GM23248 (cell line): ENCODE results near the gene FAM13B. TPM values are rescaled to one million over a fixed set of nuclear protein-coding genes. Genes with fewer than 3 reads are reported as not detected.

Source experiments
- DNase-seq: peaks from one replicate; pipeline ENCODE4 v3.0.0-alpha.2; 2015
- H2AFZ ChIP-seq: fragments of 200-600 bp; sonication (generic); 2 replicates; pipeline ENCODE4 v1.6.1; 2016; ENCODE audit warnings: antibody characterized with exemption
- H3F3A ChIP-seq: fragments of 200-600 bp; sonication (generic); 2 replicates; pipeline ENCODE4 v1.6.1; 2016; ENCODE audit warnings: mild to moderate bottlenecking, antibody characterized with exemption, mixed run types; ENCODE audit not compliant: insufficient read depth
- H3K27ac ChIP-seq: fragments of 200-600 bp; sonication (generic); 2 replicates; pipeline ENCODE4 v1.5.1; 2016; ENCODE audit warnings: mild to moderate bottlenecking
- H3K27me3 ChIP-seq: fragments of 200-600 bp; sonication (generic); replicated peaks from 2 replicates; pipeline ENCODE4 v1.6.1; 2016; ENCODE audit warnings: mild to moderate bottlenecking; ENCODE audit not compliant: insufficient read depth
- H3K36me3 ChIP-seq: fragments of 200-600 bp; sonication (generic); 2 replicates; pipeline ENCODE4 v1.6.1; 2016; ENCODE audit warnings: low read depth, mild to moderate bottlenecking
- H3K4me1 ChIP-seq: fragments of 200-600 bp; sonication (generic); 2 replicates; pipeline ENCODE4 v1.6.1; 2016; ENCODE audit warnings: mild to moderate bottlenecking; ENCODE audit not compliant: insufficient read depth
- H3K4me2 ChIP-seq: fragments of 200-600 bp; sonication (generic); one replicate; pipeline ENCODE4 v1.6.1; 2016; ENCODE audit warnings: mild to moderate bottlenecking; ENCODE audit not compliant: unreplicated experiment
- H3K4me3 ChIP-seq: fragments of 200-600 bp; sonication (generic); 2 replicates; pipeline ENCODE4 v1.5.1; 2016; ENCODE audit warnings: mild to moderate bottlenecking
- H3K79me2 ChIP-seq: fragments of 200-600 bp; sonication (generic); 2 replicates; pipeline ENCODE4 v1.6.1; 2016; ENCODE audit warnings: mild to moderate bottlenecking; ENCODE audit not compliant: insufficient read depth
- H3K9ac ChIP-seq: fragments of 200-600 bp; sonication (generic); 2 replicates; pipeline ENCODE4 v1.6.1; 2016; ENCODE audit warnings: mild to moderate bottlenecking
- H3K9me2 ChIP-seq: fragments of 200-600 bp; sonication (generic); 2 replicates; pipeline ENCODE4 v1.6.1; 2016; ENCODE audit warnings: mixed run types, mild to moderate bottlenecking, moderate library complexity; ENCODE audit not compliant: insufficient read depth
- H3K9me3 ChIP-seq: fragments of 200-600 bp; sonication (generic); one replicate; pipeline ENCODE4 v1.6.1; 2017; ENCODE audit warnings: low read depth
- H4K20me1 ChIP-seq: fragments of 200-600 bp; sonication (generic); 2 replicates; pipeline ENCODE4 v1.6.0; 2016; ENCODE audit not compliant: insufficient read depth
- EZH2 ChIP-seq: fragments of 200-600 bp; sonication (generic); IDR thresholded peaks from 2 replicates; pipeline ENCODE4 v1.6.1; 2018; ENCODE audit warnings: antibody characterized with exemption, mild to moderate bottlenecking; ENCODE audit not compliant: insufficient read depth, poor library complexity, severe bottlenecking
- EZH2phosphoT487 ChIP-seq: fragments of 200-600 bp; sonication (generic); IDR thresholded peaks from 2 replicates; pipeline ENCODE4 v1.6.1; 2018; ENCODE audit warnings: antibody characterized with exemption, moderate library complexity, mild to moderate bottlenecking, low read depth; ENCODE audit not compliant: insufficient read depth
- WGBS, 2 experiments: methylation state at CpG; one replicate each; pipeline ENCODE4 v1.1.6; 2015 to 2017; ENCODE audit warnings: low lambda C conversion rate in 2 of 2, low coverage in 1 of 2; ENCODE audit errors: missing lambda C conversion rate in 2 of 2; 5-methylcytosine and 5-hydroxymethylcytosine counted together
- in situ Hi-C: fragments of 300-500 bp; cut with MboI; formaldehyde crosslinking; loops from 2 replicates; pipeline ENCODE4 v1.15.0; 2020
- polyA plus RNA-seq: library from polyadenylated mRNA; unstranded; fragments of >200 nt; fragmentation: Nextera tagmentation; extraction: Ambion mirVana; gene quantifications from 2 replicates; pipeline ENCODE4 v1.2.1, GENCODE V29; 2016
- total RNA-seq: library from RNA; depleted of rRNA; stranded (reverse); fragments of >200 nt; shearing (Covaris generic); gene quantifications from 2 replicates; pipeline ENCODE4 v1.2.3, GENCODE V29; 2014

FAM13B gene
- total and polyA plus RNA-seq, 2 experiments from 2014 or later = 15.6 to 19.0 TPM

GRCh38 chr5:137997726-137998213, 35.1 kb downstream of the FAM13B start:
- DNase-seq = peak; percentile 5
- WGBS, 2 experiments = 95 to 96% methylated on average over 1 of the region's 1 CpG
- Histone ChIP-seq H3K9me2 (no peaks in the 10 kb centered on the region), H4K20me1 (no peaks in the 10 kb centered on the region), H3K4me3 (no peak overlapping the region), H3K9ac (no peak overlapping the region), H3K4me1 (peaks cover 27% of the 10 kb centered on the region), H3K27me3 (no peaks in the 10 kb centered on the region), H3K9me3 (no peaks in the 10 kb centered on the region), H3K4me2 (no peak overlapping the region), H3K36me3 (0 out of 2 replicates have a peak, but pooled peaks cover 10% of the 10 kb centered on the region), H2AFZ (no peak overlapping the region), H3K79me2 (peaks cover 83% of the 10 kb centered on the region), H3K27ac (no peak overlapping the region), H3F3A (peaks cover 18% of the 10 kb centered on the region)
- no peak for TF ChIP-seq EZH2phosphoT487
- TF ChIP-seq EZH2 = no peak
- in situ Hi-C loops = no loop called here

GRCh38 chr5:137995749-137996128, 37.1 kb downstream of the FAM13B start:
- H3K79me2 ChIP-seq = peaks cover 91% of the 10 kb centered on the region
- H3K36me3 ChIP-seq = 0 out of 2 replicates have a peak, but pooled peaks cover 10% of the 10 kb centered on the region
- peaks cover 25% of the 10 kb centered on the region for H3K4me1 ChIP-seq
- H3K9me2 ChIP-seq = no peaks in the 10 kb centered on the region
- TF ChIP-seq EZH2phosphoT487 (no peak), EZH2 (no peak)
- H3K4me3 ChIP-seq = no peak overlapping the region
- H2AFZ ChIP-seq = no peak overlapping the region
- DNase-seq = no peak
- no peak overlapping the region for H3K9ac ChIP-seq
- H4K20me1 ChIP-seq = no peaks in the 10 kb centered on the region
- no peak overlapping the region for H3K27ac ChIP-seq
- no peaks in the 10 kb centered on the region for H3K9me3 ChIP-seq
- peak overlapping the region; percentile 42 for H3K4me2 ChIP-seq
- H3K27me3 ChIP-seq = no peaks in the 10 kb centered on the region
- in situ Hi-C loops = no loop called here
- WGBS, 2 experiments = 58 to 68% methylated on average over 3 of the region's 3 CpGs
- peaks cover 8% of the 10 kb centered on the region for H3F3A ChIP-seq

- 0 out of 2 replicates have a peak, but pooled peaks cover 10% of the 10 kb centered on the region for H3K36me3 ChIP-seq
- H3K4me1 ChIP-seq = peaks cover 20% of the 10 kb centered on the region
- H4K20me1 ChIP-seq = no peaks in the 10 kb centered on the region
- DNase-seq = peak; percentile 60
- peaks cover 92% of the 10 kb centered on the region for H3K79me2 ChIP-seq
- TF ChIP-seq EZH2 = no peak
- no peaks in the 10 kb centered on the region for H3K9me2 ChIP-seq
- no peaks in the 10 kb centered on the region for H3K9me3 ChIP-seq
- WGBS, 2 experiments = 20 to 25% methylated on average over 2 of the region's 2 CpGs
- H3K4me3 ChIP-seq = no peak overlapping the region
- in situ Hi-C loops = no loop called here
- H3K27ac ChIP-seq = no peak overlapping the region
- H3K4me2 ChIP-seq = peak overlapping the region; percentile 42
- H2AFZ ChIP-seq = no peak overlapping the region
- no peaks in the 10 kb centered on the region for H3K27me3 ChIP-seq
- 0 out of 2 replicates have a peak, but pooled peaks cover 4% of the 10 kb centered on the region for H3F3A ChIP-seq
- no peak overlapping the region for H3K9ac ChIP-seq
These were observed 37.7 kb downstream of the FAM13B start for GRCh38 chr5:137995077-137995748.

GRCh38 chr5:137994556-137994955, 38.3 kb downstream of the FAM13B start:
- Histone ChIP-seq H3F3A (0 out of 2 replicates have a peak, but pooled peaks cover 1% of the 10 kb centered on the region), H3K9me2 (no peaks in the 10 kb centered on the region), H2AFZ (no peak overlapping the region), H3K4me2 (no peak overlapping the region), H3K79me2 (peaks cover 93% of the 10 kb centered on the region), H3K27ac (no peak overlapping the region), H4K20me1 (no peaks in the 10 kb centered on the region), H3K4me3 (no peak overlapping the region), H3K36me3 (0 out of 2 replicates have a peak, but pooled peaks cover 10% of the 10 kb centered on the region), H3K9ac (no peak overlapping the region), H3K4me1 (peaks cover 13% of the 10 kb centered on the region), H3K27me3 (no peaks in the 10 kb centered on the region), H3K9me3 (no peaks in the 10 kb centered on the region)
- in situ Hi-C loops = no loop called here
- WGBS, 2 experiments = 96 to 100% methylated on average over 2 of the region's 2 CpGs
- TF ChIP-seq EZH2 = no peak
- TF ChIP-seq EZH2phosphoT487 = no peak
- DNase-seq = no peak
